ENCODE measurements around the gene PCYT2.
"Not testable (repeated sequence)": the region's sequence is repeated elsewhere in the genome, so short reads cannot be mapped to it uniquely, and the experiment has no call there.

DNA sequence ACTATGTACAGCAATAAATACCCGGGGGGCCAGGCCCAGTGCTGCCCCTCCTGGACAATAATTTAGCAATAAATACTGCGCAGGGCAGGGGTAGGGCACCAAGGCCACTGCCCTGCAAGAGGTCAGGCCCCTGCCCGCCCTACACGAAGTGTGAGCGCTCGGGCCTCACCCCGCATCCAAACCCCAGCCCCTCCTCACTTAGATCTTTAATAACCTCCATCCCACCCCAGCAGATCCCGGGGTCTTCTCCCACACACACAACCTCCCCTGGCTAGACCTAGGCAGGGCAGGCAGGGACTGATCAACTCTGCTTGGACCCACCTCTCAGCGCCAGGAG, 7.1 kb upstream of the PCYT2 start:
- TF ChIP-seq, protein P1, sequence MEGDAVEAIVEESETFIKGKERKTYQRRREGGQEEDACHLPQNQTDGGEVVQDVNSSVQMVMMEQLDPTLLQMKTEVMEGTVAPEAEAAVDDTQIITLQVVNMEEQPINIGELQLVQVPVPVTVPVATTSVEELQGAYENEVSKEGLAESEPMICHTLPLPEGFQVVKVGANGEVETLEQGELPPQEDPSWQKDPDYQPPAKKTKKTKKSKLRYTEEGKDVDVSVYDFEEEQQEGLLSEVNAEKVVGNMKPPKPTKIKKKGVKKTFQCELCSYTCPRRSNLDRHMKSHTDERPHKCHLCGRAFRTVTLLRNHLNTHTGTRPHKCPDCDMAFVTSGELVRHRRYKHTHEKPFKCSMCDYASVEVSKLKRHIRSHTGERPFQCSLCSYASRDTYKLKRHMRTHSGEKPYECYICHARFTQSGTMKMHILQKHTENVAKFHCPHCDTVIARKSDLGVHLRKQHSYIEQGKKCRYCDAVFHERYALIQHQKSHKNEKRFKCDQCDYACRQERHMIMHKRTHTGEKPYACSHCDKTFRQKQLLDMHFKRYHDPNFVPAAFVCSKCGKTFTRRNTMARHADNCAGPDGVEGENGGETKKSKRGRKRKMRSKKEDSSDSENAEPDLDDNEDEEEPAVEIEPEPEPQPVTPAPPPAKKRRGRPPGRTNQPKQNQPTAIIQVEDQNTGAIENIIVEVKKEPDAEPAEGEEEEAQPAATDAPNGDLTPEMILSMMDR (IDR thresholded peaks at IDR 0.05) = not testable (repeated sequence)
- not testable (repeated sequence) for TF ChIP-seq POLR2A (IDR thresholded peaks at IDR 0.05)

Data from uterus (tissue), 2 donors.